ENCODE data around the gene MYH2.

The MYH2 gene

DNA sequence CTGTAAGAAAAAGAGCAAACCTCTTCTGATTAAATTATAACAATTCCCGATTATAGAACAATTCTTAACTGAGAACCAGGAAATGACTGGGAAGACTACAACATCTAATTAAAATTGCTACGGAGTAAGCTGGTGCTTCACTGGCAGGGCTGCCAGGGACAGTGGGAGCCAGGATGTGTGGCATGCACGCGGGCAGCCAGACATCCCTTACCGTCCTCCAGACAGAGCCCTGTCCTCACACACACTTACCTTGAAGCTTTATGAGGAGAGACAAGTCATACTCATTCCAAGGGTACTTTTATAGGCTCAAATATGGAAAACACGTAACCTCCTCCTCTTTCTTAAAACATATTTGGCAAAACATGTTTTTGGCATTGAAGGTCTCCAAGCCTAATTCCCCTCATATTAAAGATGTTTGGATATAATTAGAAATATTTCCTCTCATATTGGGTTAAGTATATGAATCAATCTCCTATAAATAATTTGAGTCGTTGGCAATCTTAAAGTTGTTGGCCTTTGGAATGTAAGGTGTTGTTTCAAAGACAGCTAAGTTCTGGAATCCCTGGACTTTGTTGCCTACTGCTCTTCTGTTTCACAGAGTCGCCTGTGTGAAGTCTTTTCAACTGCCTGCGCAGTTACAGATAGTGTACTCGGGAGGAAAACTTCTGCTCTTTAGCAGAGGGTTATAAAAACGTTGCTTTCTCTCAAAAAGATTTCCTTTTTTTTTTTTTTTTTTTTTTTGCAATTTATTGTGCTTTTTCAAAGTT lies 31.0 kb downstream of the MYH2 start, which contains the start of gene MYH1:
MYH1 (minus strand) TSS at position 272 of the 767 bp plus-strand sequence. CDS start 1,900 bp downstream, outside the sequence.
- H3K4me2 ChIP-seq (ENCODE audit: low read length), result no peak within 1 kb of the TSS
- no peaks in the 10 kb centered on the region for H3K79me2 ChIP-seq
- no peaks in the 10 kb centered on the region for H3K9me3 ChIP-seq (ENCODE audit: control insufficient read depth, low read length)
- no peaks in the 10 kb centered on the region for H3K27me3 ChIP-seq (ENCODE audit: control insufficient read depth, insufficient read depth, low read length)
- H3K4me1 ChIP-seq, result no peaks in the 10 kb centered on the region
- no peaks in the 10 kb centered on the region for H3K36me3 ChIP-seq (ENCODE audit: control insufficient read depth, insufficient read depth, low read length)
- H3K4me3 ChIP-seq (ENCODE audit: low read depth, low read length), result no peak within 1 kb of the TSS
- TF ChIP-seq CTCF (IDR thresholded peaks at IDR 0.05), result no peak
- H2AFZ ChIP-seq, result no peak within 1 kb of the TSS
- no peak within 1 kb of the TSS for H3K9ac ChIP-seq
- no peak within 1 kb of the TSS for H3K27ac ChIP-seq

DNA sequence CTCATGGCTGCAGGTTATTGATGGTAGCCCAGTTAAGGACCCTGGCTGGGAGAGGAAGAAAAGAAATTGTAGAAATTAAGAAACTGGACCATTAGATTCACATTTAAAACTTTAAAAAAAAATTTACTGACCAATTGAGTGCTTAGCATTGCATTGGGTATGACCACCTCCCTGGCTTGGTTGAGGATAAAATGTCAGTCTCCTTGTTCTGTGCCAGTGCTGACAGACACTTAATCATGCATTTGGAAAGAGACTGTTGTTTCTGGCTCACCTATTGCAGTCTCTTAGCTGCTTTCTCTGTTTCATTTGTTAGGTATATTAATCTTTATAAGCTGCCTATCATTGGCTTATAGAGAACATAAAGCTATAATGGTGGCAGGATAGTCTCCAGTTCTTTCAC lies 32.8 kb downstream of the MYH2 start:
- H3K9ac ChIP-seq, result no peak overlapping the region
- no peak overlapping the region for H3K4me3 ChIP-seq (ENCODE audit: low read depth, low read length)
- H3K79me2 ChIP-seq, result no peaks in the 10 kb centered on the region
- H3K36me3 ChIP-seq (ENCODE audit: control insufficient read depth, insufficient read depth, low read length), result no peaks in the 10 kb centered on the region
- H3K4me1 ChIP-seq, result no peaks in the 10 kb centered on the region
- H2AFZ ChIP-seq, result no peak overlapping the region
- no peak overlapping the region for H3K27ac ChIP-seq
- TF ChIP-seq CTCF (IDR thresholded peaks at IDR 0.05), result no peak
- no peak overlapping the region for H3K4me2 ChIP-seq (ENCODE audit: low read length)
- no peaks in the 10 kb centered on the region for H3K27me3 ChIP-seq (ENCODE audit: control insufficient read depth, insufficient read depth, low read length)
- no peaks in the 10 kb centered on the region for H3K9me3 ChIP-seq (ENCODE audit: control insufficient read depth, low read length)

DNA sequence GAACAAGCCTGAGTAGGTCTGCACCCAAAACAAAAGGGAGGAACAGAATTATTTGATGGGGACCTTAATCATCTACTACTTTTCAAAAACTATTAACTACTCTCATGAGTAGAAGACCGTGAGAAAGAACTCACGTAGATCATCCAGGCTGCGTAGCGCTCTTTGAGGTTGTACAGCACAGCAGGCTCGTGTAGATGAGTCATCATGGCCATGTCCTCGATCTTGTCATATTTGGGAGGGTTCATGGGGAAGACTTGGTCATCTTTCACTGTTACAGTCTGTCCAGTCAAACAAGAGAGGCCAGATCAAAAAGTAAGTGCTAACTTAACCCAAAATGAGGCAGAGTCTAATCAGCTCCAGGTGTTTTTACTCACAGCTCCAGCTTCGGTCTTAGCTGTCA lies 33.4 kb downstream of the MYH2 start:
- H3K9me3 ChIP-seq (ENCODE audit: control insufficient read depth, low read length), result no peaks in the 10 kb centered on the region
- H2AFZ ChIP-seq, result no peak overlapping the region
- H3K4me1 ChIP-seq, result no peaks in the 10 kb centered on the region
- no peak overlapping the region for H3K27ac ChIP-seq
- no peak overlapping the region for H3K9ac ChIP-seq
- H3K4me2 ChIP-seq (ENCODE audit: low read length), result no peak overlapping the region
- no peaks in the 10 kb centered on the region for H3K27me3 ChIP-seq (ENCODE audit: control insufficient read depth, insufficient read depth, low read length)
- TF ChIP-seq CTCF (IDR thresholded peaks at IDR 0.05), result no peak
- no peaks in the 10 kb centered on the region for H3K36me3 ChIP-seq (ENCODE audit: control insufficient read depth, insufficient read depth, low read length)
- no peaks in the 10 kb centered on the region for H3K79me2 ChIP-seq
- no peak overlapping the region for H3K4me3 ChIP-seq (ENCODE audit: low read depth, low read length)

DNA sequence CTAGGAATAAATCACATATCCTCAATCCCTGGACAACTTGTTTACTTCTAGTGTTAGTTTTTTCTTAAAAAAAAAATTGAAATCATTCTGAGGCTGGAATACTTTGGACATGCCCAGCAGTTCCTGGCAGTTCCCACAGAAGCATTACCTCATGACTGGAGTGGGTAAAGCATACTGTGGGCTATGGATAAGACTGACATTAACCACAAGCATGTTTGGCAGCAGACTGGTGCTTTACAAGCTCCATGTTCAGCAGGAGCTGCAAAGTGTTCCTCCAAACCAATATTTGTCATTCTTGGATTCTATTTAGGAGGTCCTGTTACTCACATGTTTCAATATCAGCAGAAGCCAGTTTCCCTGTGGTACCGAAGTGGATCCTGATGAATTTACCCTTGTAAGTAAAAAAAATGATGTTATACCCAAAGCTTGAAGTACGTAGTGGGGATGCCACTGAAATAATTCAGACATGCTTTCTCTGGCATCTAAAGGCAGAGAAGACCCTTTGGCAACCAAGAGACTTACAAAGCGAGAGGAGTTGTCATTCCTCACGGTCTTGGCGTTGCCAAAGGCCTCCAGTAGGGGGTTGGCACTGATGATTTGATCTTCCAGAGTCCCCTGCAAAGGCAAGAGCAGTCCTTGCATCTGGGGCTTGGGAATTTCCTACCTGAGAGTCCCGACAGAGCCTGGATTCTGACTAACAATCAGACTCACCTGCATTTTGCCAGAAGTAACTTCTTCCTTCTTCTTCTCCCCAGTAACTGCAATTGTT lies 36.0 kb downstream of the MYH2 start:
- H3K4me3 ChIP-seq (ENCODE audit: low read depth, low read length), result no peak overlapping the region
- H3K27ac ChIP-seq, result no peak overlapping the region
- no peaks in the 10 kb centered on the region for H3K9me3 ChIP-seq (ENCODE audit: control insufficient read depth, low read length)
- no peak overlapping the region for H3K9ac ChIP-seq
- H3K27me3 ChIP-seq (ENCODE audit: control insufficient read depth, insufficient read depth, low read length), result no peaks in the 10 kb centered on the region
- no peaks in the 10 kb centered on the region for H3K4me1 ChIP-seq
- no peaks in the 10 kb centered on the region for H3K36me3 ChIP-seq (ENCODE audit: control insufficient read depth, insufficient read depth, low read length)
- no peak overlapping the region for H3K4me2 ChIP-seq (ENCODE audit: low read length)
- TF ChIP-seq CTCF (IDR thresholded peaks at IDR 0.05), result no peak
- no peaks in the 10 kb centered on the region for H3K79me2 ChIP-seq
- H2AFZ ChIP-seq, result no peak overlapping the region

Measured in parathyroid adenoma (tissue), 2 donors.